Nephron (organoid): Measurements from ENCODE around the gene COPS3.
"Not testable (repeated sequence)": the region's sequence is repeated elsewhere in the genome, so short reads cannot be mapped to it uniquely, and the experiment has no call there.

Source experiments
- H3K27ac Mint-ChIP-seq, 3 experiments: 2 replicates each; pipeline ENCODE4 v1.8.0; 2020; ENCODE audit warnings: mixed read lengths in 3 of 3, mild to moderate bottlenecking in 2 of 3, moderate library complexity in 1 of 3
- H3K27me3 Mint-ChIP-seq: 2 replicates; pipeline ENCODE4 v1.8.0; 2021; ENCODE audit warnings: low read depth, mild to moderate bottlenecking, moderate library complexity, mixed read lengths
- H3K36me3 Mint-ChIP-seq: 2 replicates; pipeline ENCODE4 v1.8.0; 2020; ENCODE audit warnings: low read depth, mixed read lengths
- H3K4me1 Mint-ChIP-seq: 2 replicates; pipeline ENCODE4 v1.8.0; 2020; ENCODE audit warnings: mixed read lengths
- H3K4me3 Mint-ChIP-seq, 3 experiments: 2 replicates each; pipeline ENCODE4 v1.8.0; 2020; ENCODE audit warnings: mild to moderate bottlenecking in 3 of 3, mixed read lengths in 3 of 3, moderate library complexity in 2 of 3
- H3K9me3 Mint-ChIP-seq: 2 replicates; pipeline ENCODE4 v1.8.0; 2020; ENCODE audit warnings: mixed read lengths
- TF ChIP-seq, protein P1 (sequence below), 3 experiments: fragments of 200-600 bp; sonication (generic); IDR thresholded peaks; one replicate each; pipeline ENCODE4 v1.5.0; 2021; ENCODE audit warnings: antibody characterized with exemption in 3 of 3; ENCODE audit not compliant: unreplicated experiment in 3 of 3

Gene COPS3

DNA sequence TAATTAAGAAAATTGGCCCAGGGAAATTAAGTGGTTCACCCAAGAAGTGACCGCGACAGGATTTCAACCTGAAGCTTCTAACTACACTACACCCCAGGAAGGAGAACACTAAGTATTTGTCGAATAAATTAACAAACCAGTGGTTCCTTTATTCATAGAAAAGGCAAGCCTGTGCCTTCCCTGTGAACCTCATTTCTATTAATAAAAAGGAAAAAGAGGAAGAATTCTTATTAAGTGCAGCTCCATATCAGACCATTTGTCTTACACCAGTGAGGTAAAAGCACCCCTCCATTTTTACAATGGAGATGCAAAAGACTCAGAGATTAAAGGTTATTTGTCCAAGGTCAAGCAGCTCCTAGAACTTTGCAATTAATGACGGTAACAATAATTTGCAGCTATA is 1.7 kb downstream of the COPS3 start:
- peaks cover 13% of the 10 kb centered on the region for H3K36me3 Mint-ChIP-seq
- no peaks in the 10 kb centered on the region for H3K9me3 Mint-ChIP-seq
- peaks cover 23% of the 10 kb centered on the region for H3K4me1 Mint-ChIP-seq
- peak overlapping the region in 2 of 3 experiments; percentile 27 to 37 for H3K27ac Mint-ChIP-seq
- no peaks in the 10 kb centered on the region for H3K27me3 Mint-ChIP-seq
- TF ChIP-seq, protein P1, sequence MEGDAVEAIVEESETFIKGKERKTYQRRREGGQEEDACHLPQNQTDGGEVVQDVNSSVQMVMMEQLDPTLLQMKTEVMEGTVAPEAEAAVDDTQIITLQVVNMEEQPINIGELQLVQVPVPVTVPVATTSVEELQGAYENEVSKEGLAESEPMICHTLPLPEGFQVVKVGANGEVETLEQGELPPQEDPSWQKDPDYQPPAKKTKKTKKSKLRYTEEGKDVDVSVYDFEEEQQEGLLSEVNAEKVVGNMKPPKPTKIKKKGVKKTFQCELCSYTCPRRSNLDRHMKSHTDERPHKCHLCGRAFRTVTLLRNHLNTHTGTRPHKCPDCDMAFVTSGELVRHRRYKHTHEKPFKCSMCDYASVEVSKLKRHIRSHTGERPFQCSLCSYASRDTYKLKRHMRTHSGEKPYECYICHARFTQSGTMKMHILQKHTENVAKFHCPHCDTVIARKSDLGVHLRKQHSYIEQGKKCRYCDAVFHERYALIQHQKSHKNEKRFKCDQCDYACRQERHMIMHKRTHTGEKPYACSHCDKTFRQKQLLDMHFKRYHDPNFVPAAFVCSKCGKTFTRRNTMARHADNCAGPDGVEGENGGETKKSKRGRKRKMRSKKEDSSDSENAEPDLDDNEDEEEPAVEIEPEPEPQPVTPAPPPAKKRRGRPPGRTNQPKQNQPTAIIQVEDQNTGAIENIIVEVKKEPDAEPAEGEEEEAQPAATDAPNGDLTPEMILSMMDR (IDR thresholded peaks at IDR 0.05; ENCODE audit: unreplicated experiment in 3 of 3), result no peak
- peak overlapping the region; percentile 82 to 88 (median 86) for H3K4me3 Mint-ChIP-seq

DNA sequence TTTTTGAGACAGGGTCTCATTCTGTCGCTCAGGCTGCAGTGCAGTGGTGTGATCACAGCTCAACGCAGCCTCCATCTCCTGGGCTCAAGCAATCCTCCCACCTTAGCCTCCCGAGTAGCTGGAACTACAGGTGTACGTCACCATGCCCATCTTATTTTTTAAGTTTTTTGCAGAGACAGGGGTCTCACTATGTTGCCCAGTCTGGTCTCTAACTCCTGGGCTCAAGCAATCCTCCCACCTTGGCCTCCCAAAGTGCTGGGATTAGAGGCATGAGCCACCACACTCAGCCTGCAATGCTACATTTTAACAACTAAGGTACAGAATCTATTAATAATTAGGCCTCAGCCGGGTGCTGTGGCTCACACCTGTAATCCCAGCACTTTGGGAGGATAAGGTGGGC is 3.6 kb downstream of the COPS3 start:
- peaks cover 22% of the 10 kb centered on the region for H3K36me3 Mint-ChIP-seq
- peaks cover 23% of the 10 kb centered on the region for H3K4me1 Mint-ChIP-seq
- H3K9me3 Mint-ChIP-seq, result not testable (repeated sequence)

DNA sequence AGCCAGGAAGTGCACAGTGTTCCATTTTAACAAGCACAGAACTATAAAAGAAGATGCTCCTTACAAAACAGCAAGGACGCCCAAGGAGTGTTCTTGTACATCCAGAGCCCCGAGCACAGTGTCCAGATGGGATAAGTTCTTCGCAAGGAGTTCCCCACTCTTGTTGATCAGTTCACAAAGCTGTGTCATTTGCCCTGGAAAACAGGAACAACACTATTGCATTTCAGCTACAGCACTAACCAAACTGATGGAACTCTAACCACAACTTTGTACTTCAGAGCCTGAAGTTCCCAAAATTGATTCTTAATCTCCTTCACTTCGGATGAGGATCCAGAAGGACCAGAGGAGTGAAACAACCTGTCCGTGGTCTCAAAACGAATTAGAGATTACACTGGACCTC is 5.1 kb downstream of the COPS3 start:
- peaks cover 13% of the 10 kb centered on the region for H3K4me1 Mint-ChIP-seq
- H3K27ac Mint-ChIP-seq, result no peak overlapping the region
- no peak overlapping the region for H3K4me3 Mint-ChIP-seq
- no peaks in the 10 kb centered on the region for H3K9me3 Mint-ChIP-seq
- TF ChIP-seq, protein P1 (IDR thresholded peaks at IDR 0.05; ENCODE audit: unreplicated experiment in 3 of 3), result no peak
- H3K27me3 Mint-ChIP-seq, result no peaks in the 10 kb centered on the region
- peaks cover 22% of the 10 kb centered on the region for H3K36me3 Mint-ChIP-seq

More for the DNA sequence above, 3.6 kb downstream of the COPS3 start:
- not testable (repeated sequence) for H3K27ac Mint-ChIP-seq, H3K27me3 Mint-ChIP-seq, H3K4me3 Mint-ChIP-seq

DNA sequence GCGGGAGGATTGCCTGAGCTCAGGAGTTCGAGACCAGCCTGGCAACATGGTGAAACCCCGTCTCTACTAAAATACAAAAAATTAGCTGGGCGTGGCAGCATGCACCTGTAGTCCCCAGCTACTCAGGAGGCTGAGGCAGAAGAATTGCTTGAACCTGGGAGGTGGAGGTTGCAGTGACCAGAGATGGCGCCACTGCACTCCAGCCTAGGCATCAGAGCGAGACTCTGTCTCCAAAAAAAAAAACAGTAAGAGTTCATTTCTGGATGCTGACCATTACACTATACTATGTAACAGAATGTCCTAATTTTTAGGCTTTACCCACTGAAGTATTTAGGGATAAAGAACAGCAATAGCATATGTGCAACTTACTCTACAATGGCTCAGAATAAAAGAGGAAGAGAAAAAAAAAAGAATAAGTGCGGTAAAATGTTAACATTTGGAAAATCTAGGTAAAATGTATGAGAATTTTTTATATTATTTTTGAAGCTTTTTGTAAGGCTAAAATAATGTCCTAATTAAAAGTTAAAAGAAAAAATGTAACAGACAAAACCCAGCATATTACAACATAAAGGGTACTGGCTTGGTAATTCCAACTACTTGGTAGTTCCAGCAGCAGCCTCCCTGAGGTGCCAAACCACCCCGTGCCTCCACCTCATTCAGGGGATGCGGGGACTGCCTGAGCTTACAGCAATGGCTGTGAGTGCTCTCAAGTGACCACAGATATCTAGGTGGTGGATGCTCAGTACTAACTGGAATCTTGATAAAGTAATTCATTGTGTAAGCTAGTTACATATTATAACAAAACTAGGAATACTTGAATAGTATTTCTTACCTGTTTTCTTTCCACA is 10.9 kb downstream of the COPS3 start:
- Mint-ChIP-seq H3K9me3 (no peaks in the 10 kb centered on the region), H3K27me3 (no peaks in the 10 kb centered on the region), H3K27ac (no peak overlapping the region), H3K4me3 (no peak overlapping the region), H3K36me3 (peaks cover 49% of the 10 kb centered on the region), H3K4me1 (no peaks in the 10 kb centered on the region)
- TF ChIP-seq, protein P1 (IDR thresholded peaks at IDR 0.05; ENCODE audit: unreplicated experiment in 3 of 3), result no peak

DNA sequence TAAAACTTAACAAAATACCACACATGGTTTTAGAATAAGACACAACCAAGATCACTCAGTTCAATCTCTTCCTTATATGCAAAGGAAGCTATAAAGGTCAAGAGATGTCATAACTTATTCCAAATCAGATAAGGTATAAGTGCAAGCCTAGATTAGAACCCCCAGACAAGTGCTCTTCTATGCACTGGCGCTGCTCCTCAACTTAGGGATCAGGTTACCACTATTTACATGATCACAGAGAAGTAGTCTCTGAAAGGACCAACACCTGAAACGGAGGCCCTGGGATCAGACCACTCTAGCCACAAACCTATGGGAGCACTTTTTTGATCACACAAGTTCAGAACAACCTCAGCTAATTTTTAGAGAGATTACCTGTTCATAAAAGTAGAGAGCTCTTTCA is 16.6 kb downstream of the COPS3 start:
- TF ChIP-seq, protein P1 (IDR thresholded peaks at IDR 0.05; ENCODE audit: unreplicated experiment in 3 of 3), result no peak
- Mint-ChIP-seq H3K4me1 (no peaks in the 10 kb centered on the region), H3K36me3 (peaks cover 60% of the 10 kb centered on the region), H3K9me3 (no peaks in the 10 kb centered on the region), H3K27me3 (no peaks in the 10 kb centered on the region), H3K27ac (no peak overlapping the region), H3K4me3 (no peak overlapping the region)

DNA sequence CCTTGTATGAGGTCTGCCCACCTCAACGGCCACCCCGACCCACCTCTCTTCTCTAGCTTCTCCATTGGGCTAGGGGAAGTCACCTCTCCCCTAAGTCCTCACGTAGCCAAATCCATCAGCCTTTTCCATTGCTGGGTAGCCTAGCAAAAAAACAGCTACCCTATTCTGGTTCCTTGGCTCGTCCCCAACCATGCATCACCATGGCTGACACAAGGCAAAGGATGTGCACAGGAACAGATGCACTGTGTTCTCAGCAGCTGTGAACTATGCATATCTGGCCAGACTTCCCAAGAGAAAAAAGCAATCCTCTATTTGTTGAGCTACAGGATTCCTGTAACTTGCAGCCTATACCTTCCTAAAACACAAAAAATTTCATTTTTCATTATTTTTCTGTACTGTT is 22.0 kb downstream of the COPS3 start:
- Mint-ChIP-seq H3K9me3 (no peaks in the 10 kb centered on the region), H3K4me1 (no peaks in the 10 kb centered on the region), H3K27ac (no peak overlapping the region), H3K36me3 (peaks cover 68% of the 10 kb centered on the region), H3K27me3 (no peaks in the 10 kb centered on the region), H3K4me3 (no peak overlapping the region)
- TF ChIP-seq, protein P1 (IDR thresholded peaks at IDR 0.05; ENCODE audit: unreplicated experiment in 3 of 3), result no peak
